DND-41 (cell line): ENCODE measurements around the gene TIMM10B.

Source experiments
- ATAC-seq: fragments of 200-7000 bp; cut with Tn5 transposase; 3 replicates; pipeline ENCODE4 v1.9.1; 2021; ENCODE audit warnings: low read depth; ENCODE audit not compliant: insufficient read depth
- DNase-seq: peaks from one replicate; pipeline ENCODE4 v3.0.0-alpha.2; 2020
- H2AFZ ChIP-seq: 2 replicates; pipeline ENCODE4 v1.6.0; 2012; ENCODE audit warnings: low read depth, low read length
- H3K27ac ChIP-seq: 2 replicates; pipeline ENCODE4 v1.5.1; 2012; ENCODE audit warnings: low read length, inconsistent platforms
- H3K27me3 ChIP-seq: fragments of 200-600 bp; sonication (generic); 2 replicates; pipeline ENCODE4 v1.6.0; 2012; ENCODE audit warnings: low read length, mild to moderate bottlenecking, inconsistent platforms; ENCODE audit not compliant: insufficient read depth, poor library complexity
- H3K36me3 ChIP-seq: 2 replicates; pipeline ENCODE4 v1.5.1; 2012; ENCODE audit warnings: low read length, inconsistent platforms; ENCODE audit not compliant: insufficient read depth
- H3K4me1 ChIP-seq: 2 replicates; pipeline ENCODE4 v1.5.1; 2012; ENCODE audit warnings: mild to moderate bottlenecking, low read length; ENCODE audit not compliant: insufficient read depth
- H3K4me2 ChIP-seq: 2 replicates; pipeline ENCODE4 v1.6.0; 2012; ENCODE audit warnings: mild to moderate bottlenecking, moderate library complexity, low read length, inconsistent platforms; ENCODE audit not compliant: insufficient read depth
- H3K4me3 ChIP-seq, 2 experiments: fragments of 200-600 bp in 1 of 2; shearing (Covaris generic) in 1 of 2; 2 replicates each; pipeline ENCODE4 v1.5.1; 2012 to 2016; ENCODE audit warnings: inconsistent platforms in 2 of 2, low read length in 2 of 2, mild to moderate bottlenecking in 2 of 2, low read depth in 1 of 2, moderate library complexity in 1 of 2
- H3K79me2 ChIP-seq: 2 replicates; pipeline ENCODE4 v1.6.0; 2012; ENCODE audit warnings: low read length, inconsistent platforms; ENCODE audit not compliant: insufficient read depth
- H3K9ac ChIP-seq: 2 replicates; pipeline ENCODE4 v1.6.0; 2012; ENCODE audit warnings: low read depth, mild to moderate bottlenecking, inconsistent platforms, low read length, moderate library complexity
- H3K9me3 ChIP-seq: 2 replicates; pipeline ENCODE4 v1.5.1; 2012; ENCODE audit warnings: low read length, moderate library complexity, mild to moderate bottlenecking, inconsistent platforms; ENCODE audit not compliant: insufficient read depth, severe bottlenecking
- H4K20me1 ChIP-seq: 2 replicates; pipeline ENCODE4 v1.6.0; 2012; ENCODE audit warnings: low read length; ENCODE audit not compliant: insufficient read depth
- EZH2 ChIP-seq: IDR thresholded peaks from 3 replicates; pipeline ENCODE4 v1.6.1; 2012; ENCODE audit warnings: borderline replicate concordance, low read depth, mild to moderate bottlenecking, moderate library complexity, low read length, inconsistent platforms; ENCODE audit not compliant: severe bottlenecking
- TF ChIP-seq, protein P1 (sequence below): IDR thresholded peaks from 2 replicates; pipeline ENCODE4 v1.5.1; 2012; ENCODE audit warnings: borderline replicate concordance, low read length, moderate library complexity, mild to moderate bottlenecking; ENCODE audit not compliant: poor library complexity, severe bottlenecking; ENCODE audit errors: extremely low read depth

TIMM10B gene

DNA sequence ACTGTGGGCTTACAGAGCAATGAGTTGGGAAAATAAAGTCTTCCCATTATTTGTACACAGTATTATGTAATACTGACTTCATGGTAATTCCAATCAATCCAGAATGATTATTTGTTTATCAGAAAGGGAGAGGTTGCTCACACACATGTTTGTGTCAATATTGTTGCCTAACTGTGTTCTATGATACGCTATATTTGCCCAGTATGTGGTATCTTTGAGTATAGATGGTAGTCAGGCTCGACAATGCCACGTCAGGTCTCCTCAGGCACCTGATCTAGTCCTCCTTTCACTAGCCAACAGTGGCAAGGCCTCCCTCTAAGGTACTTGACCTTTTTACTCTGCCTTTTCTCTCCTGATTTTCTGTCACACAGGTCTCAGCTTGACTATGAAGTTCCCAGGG lies 21.1 kb downstream of the TIMM10B start:
- no peaks in the 10 kb centered on the region for H3K4me1 ChIP-seq
- H3K4me3 ChIP-seq: no peak overlapping the region
- H3K4me2 ChIP-seq: no peak overlapping the region
- ATAC-seq: no peak
- no peak overlapping the region for H3K27ac ChIP-seq
- no peaks in the 10 kb centered on the region for H3K79me2 ChIP-seq
- no peak overlapping the region for H3K9ac ChIP-seq
- peaks cover 22% of the 10 kb centered on the region for H3K36me3 ChIP-seq
- H3K27me3 ChIP-seq: no peaks in the 10 kb centered on the region
- peaks cover 1% of the 10 kb centered on the region; the same call in 1 of the 2 replicates for H4K20me1 ChIP-seq
- no peak for TF ChIP-seq EZH2
- TF ChIP-seq, protein P1, sequence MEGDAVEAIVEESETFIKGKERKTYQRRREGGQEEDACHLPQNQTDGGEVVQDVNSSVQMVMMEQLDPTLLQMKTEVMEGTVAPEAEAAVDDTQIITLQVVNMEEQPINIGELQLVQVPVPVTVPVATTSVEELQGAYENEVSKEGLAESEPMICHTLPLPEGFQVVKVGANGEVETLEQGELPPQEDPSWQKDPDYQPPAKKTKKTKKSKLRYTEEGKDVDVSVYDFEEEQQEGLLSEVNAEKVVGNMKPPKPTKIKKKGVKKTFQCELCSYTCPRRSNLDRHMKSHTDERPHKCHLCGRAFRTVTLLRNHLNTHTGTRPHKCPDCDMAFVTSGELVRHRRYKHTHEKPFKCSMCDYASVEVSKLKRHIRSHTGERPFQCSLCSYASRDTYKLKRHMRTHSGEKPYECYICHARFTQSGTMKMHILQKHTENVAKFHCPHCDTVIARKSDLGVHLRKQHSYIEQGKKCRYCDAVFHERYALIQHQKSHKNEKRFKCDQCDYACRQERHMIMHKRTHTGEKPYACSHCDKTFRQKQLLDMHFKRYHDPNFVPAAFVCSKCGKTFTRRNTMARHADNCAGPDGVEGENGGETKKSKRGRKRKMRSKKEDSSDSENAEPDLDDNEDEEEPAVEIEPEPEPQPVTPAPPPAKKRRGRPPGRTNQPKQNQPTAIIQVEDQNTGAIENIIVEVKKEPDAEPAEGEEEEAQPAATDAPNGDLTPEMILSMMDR: no peak
- no peaks in the 10 kb centered on the region for H3K9me3 ChIP-seq
- H2AFZ ChIP-seq: no peak overlapping the region
- no peak for DNase-seq

DNA sequence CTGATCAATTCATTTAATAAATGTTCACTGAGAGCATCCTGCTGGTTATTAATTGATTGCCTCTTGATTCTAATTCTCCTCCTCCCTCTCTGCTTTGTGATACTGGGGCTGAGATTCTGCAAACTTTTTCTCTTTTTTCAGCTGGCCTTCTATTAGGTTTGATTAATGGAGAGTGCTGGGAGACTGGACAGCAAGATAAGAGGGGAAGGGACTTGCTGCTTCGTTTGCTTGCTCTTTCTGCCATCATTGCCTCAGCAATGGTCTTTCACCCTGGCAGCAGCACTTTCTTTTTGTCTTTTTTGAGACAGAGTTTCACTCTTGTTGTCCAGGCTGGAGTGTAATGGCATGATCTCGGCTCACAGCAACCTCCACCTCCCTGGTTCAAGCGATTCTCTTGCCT lies 22.9 kb downstream of the TIMM10B start:
- H3K9ac ChIP-seq: no peak overlapping the region
- H3K36me3 ChIP-seq: peaks cover 7% of the 10 kb centered on the region; the same call in 1 of the 2 replicates
- no peaks in the 10 kb centered on the region for H3K79me2 ChIP-seq
- no peak overlapping the region for H3K27ac ChIP-seq
- DNase-seq (no peak), ATAC-seq (no peak)
- TF ChIP-seq, protein P1: no peak
- no peak for TF ChIP-seq EZH2
- no peaks in the 10 kb centered on the region for H4K20me1 ChIP-seq
- H3K9me3 ChIP-seq: no peaks in the 10 kb centered on the region
- H3K27me3 ChIP-seq: no peaks in the 10 kb centered on the region
- H3K4me1 ChIP-seq: no peaks in the 10 kb centered on the region
- H2AFZ ChIP-seq: no peak overlapping the region
- H3K4me2 ChIP-seq: no peak overlapping the region
- H3K4me3 ChIP-seq: no peak overlapping the region

DNA sequence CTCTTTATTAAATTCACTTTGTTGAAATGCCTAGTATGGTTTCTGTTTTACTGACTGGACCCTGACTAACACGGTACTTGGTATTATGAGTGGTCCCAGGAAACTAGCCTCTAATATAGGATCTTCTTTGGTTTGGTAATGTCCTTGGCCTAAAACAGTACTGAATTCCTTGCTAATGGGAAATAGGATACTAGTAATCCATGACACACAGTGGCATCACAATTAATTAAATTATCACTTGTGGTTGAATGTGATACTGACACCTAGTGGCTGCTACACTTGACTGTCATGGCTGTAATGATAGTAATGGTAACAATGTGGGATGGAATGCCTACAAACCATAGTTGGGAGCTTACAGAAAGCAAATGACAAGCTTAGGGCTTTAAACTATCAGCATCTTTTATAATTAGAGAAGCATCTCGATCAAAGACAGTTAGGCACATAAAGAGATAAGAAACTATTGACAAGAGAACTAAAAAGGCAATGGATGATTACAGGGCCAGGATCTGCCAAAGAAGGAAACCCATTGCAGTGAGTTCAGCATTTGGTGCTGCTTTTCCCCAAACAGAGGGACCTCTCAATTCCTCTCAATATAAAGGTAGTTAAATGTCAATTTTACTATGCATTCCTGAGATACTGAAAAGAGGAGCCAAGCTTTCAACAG lies 24.4 kb downstream of the TIMM10B start:
- peak; percentile 84 for ATAC-seq
- Histone ChIP-seq H2AFZ (no peak overlapping the region), H3K4me3 (no peak overlapping the region), H3K9me3 (no peaks in the 10 kb centered on the region), H3K36me3 (peaks cover 7% of the 10 kb centered on the region; the same call in 1 of the 2 replicates), H3K4me1 (no peaks in the 10 kb centered on the region), H4K20me1 (no peaks in the 10 kb centered on the region), H3K27me3 (no peaks in the 10 kb centered on the region), H3K79me2 (no peaks in the 10 kb centered on the region), H3K27ac (no peak overlapping the region), H3K9ac (no peak overlapping the region), H3K4me2 (no peak overlapping the region)
- peak; percentile 15 for DNase-seq
- TF ChIP-seq EZH2: no peak
- TF ChIP-seq, protein P1: peak; percentile 85
